ENCODE results near the gene BPIFB4. TPM values are rescaled to one million over a fixed set of nuclear protein-coding genes. Genes with fewer than 3 reads are reported as not detected.

BPIFB4 gene
- total RNA-seq, 1 experiment from 2014 or later, result not detected

DNA sequence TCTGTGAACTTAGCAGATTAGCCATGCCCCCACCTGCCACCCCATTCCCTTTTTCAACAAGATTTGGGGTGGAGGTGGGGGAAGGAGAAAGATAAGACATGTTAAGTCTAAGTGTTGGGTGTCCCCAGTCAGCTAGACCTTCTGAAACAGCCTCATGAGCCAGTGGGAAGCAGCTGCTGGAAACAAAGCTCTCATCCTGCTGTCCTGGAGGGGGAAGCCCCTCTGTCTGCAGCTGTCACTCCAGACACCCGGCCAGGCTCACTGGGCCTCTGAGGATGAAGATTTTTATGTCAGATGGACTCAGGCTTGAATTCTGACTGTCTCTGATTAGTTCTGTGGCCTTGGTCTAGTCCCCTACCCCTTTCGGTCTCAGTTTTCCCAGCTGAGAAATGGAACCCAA lies 24.7 kb upstream of the BPIFB4 start:
- DNase-seq (ENCODE audit: low read depth), result no peak
- in situ Hi-C loops (cut with HindIII; ENCODE audit: low pct_unique_long_range_greater_than_20kb, low sequenced_read_pairs), result no loop called here

DNA sequence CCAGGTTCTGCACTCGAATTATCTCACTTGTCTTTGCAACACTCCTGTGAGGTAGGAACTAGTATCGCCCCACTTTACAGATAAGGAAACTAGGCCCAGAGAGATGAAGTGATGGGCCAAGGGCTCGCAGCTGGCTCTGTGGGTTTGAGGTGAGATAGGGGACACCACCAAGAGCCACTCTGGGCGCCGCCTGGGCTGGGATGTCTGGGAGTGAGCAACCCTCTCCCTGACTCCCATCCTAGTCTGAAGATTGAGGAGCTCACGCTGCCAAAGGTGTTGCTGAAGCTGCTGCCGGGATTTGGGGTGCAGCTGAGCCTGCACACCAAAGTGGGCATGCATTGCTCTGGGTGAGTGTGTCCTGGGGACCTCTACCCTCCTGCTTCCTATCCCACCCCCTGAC lies 20.3 kb upstream of the BPIFB4 start:
- in situ Hi-C loops (cut with HindIII; ENCODE audit: low pct_unique_long_range_greater_than_20kb, low sequenced_read_pairs), result no loop called here
- no peak for DNase-seq (ENCODE audit: low read depth)

DNA sequence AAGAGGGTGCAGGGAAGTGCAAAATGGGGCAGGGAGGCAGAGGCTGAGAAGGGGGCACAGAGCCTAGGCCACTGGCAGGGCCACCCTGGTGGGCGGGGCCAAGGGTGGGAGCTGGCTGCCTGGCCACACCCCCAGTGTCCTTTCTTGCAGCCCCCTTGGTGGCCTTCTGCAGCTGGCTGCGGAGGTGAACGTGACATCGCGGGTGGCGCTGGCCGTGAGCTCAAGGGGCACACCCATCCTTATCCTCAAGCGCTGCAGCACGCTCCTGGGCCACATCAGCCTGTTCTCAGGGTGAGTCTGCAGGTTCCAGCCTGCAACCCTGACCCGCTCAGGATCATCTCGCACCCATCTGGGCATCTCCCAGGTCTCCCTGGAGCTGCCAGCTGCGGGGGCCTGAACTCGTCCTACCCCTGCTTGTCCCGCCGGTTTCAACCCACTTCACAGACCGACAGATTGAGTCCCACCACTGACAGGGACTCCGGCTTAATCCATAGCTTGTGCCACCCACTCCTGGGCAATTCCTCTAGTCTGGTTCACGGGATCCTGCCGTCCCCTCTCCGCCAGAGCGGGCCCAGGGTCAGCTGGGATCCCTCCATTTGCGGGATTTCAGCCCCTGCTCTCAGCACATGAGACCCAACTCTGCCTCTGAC lies 19.6 kb upstream of the BPIFB4 start:
- in situ Hi-C loops (cut with HindIII; ENCODE audit: low pct_unique_long_range_greater_than_20kb, low sequenced_read_pairs), result no loop called here
- no peak for DNase-seq (ENCODE audit: low read depth)

DNA sequence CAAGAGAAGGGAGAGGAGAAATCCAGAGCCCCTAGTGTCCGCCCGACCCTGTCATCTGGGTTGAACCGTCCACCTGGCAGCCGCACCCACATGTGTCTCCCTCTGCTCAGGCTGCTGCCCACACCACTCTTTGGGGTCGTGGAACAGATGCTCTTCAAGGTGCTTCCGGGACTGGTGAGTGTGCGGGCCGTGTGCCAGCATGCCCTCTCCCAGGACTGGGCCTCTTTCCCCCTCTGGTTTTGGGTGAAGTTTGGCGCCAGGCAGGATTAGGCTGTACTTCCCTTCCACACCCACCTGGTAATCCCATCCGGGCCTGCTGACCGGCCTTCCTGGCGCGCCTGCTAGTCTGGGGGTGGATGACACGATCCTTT lies 17.8 kb upstream of the BPIFB4 start:
- DNase-seq (ENCODE audit: low read depth), result no peak
- in situ Hi-C loops (cut with HindIII; ENCODE audit: low pct_unique_long_range_greater_than_20kb, low sequenced_read_pairs), result no loop called here

DNA sequence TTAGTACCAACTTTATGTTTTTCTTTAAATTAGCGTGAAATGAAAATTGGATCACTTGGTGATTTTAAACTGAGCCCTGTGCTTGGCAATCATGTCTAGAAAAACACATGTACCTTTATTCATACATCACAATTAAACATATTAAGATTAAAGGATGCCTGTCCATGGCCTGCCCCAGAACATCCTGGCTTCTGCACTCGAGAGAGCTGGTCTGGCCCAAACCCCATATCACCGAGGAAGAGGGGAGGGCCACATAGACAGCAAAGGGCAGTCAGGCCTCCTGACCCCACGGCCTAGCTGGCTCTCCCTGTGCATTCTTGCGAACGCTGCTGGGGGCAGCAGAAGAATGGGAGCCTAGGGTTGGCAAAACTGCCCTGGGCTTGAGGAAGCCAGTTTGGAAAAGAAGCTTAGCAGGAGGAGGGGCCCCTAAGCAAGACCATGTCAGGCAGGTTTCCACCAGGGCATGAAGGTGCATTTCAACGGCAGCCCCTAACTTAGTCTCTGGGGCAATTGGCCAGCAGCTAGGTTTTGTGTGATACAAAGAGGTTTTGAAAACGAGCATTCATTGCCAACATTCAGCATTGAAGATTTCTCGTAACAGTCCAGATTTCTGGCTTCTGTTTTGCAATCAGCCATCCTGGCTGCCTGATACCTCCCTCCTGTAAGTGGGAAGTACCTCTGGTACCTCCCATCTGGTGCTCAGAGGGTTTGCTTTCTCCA lies 17.2 kb upstream of the BPIFB4 start:
- no peak for DNase-seq (ENCODE audit: low read depth)
- in situ Hi-C loops (cut with HindIII; ENCODE audit: low pct_unique_long_range_greater_than_20kb, low sequenced_read_pairs), result no loop called here

DNA sequence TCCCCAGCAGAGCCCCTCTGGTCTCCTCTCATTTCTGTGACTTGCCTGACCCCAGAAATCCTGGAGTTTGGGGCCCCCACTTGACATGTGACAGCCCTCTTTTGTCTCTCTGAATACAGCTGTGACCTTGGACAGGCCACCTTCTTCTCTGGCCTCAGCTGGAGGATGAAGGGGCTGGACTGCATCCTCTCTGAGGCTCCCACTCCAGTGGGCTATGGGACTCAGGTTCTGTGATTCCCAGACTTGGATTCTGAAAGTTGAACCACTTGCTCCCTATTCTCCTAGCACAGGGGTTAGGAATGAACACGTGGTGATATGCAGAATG lies 16.7 kb upstream of the BPIFB4 start:
- in situ Hi-C loops (cut with HindIII; ENCODE audit: low pct_unique_long_range_greater_than_20kb, low sequenced_read_pairs), result no loop called here
- no peak for DNase-seq (ENCODE audit: low read depth)

GRCh38 chr20:33063271-33063670 lies 16.2 kb upstream of the BPIFB4 start:
- in situ Hi-C loops (cut with HindIII; ENCODE audit: low pct_unique_long_range_greater_than_20kb, low sequenced_read_pairs), result no loop called here
- no peak for DNase-seq (ENCODE audit: low read depth)

DNA sequence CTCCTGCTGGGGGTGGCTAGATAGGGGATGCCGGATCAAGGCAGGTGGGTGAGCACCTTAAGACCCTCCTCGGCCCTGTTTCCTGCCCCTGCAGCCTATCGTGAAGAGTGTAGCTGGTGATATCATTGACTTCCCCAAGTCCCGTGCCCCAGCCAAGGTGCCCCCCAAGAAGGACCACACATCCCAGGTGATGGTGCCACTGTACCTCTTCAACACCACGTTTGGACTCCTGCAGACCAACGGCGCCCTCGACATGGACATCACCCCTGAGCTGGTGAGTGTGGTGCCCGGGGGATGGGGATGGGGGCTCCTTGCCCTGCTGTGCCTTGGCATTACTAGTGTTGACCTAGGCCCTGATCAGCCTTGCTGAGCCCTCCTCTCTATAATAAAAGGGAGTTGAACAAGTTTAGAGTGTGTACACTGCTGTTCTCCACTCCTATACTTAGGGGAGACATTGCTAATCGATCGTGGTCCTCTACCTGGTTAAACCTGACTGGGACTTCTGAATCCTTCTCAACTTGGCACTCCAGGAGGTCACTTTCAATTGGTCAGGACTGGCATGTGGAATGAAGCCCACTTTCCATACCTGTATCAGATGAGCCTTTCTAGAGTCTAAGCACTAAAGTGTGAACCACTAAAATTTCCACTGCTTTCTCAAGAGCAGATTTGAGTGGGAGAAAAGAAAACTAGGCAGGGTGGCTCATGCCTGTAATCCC lies 14.7 kb upstream of the BPIFB4 start:
- in situ Hi-C loops (cut with HindIII; ENCODE audit: low pct_unique_long_range_greater_than_20kb, low sequenced_read_pairs), result no loop called here
- DNase-seq (ENCODE audit: low read depth), result no peak

GRCh38 chr20:33065785-33066184 lies 13.7 kb upstream of the BPIFB4 start:
- DNase-seq (ENCODE audit: low read depth), result no peak
- in situ Hi-C loops (cut with HindIII; ENCODE audit: low pct_unique_long_range_greater_than_20kb, low sequenced_read_pairs), result no loop called here

- DNase-seq (ENCODE audit: low read depth), result no peak
These were observed 11.6 kb upstream of the BPIFB4 start for GRCh38 chr20:33067806-33068205.

GRCh38 chr20:33068251-33068939 lies 11.0 kb upstream of the BPIFB4 start:
- in situ Hi-C loops (cut with HindIII; ENCODE audit: low pct_unique_long_range_greater_than_20kb, low sequenced_read_pairs), result no loop called here
- no peak for DNase-seq (ENCODE audit: low read depth)

More at GRCh38 chr20:33067806-33068205, 11.6 kb upstream of the BPIFB4 start:
- in situ Hi-C loops (cut with HindIII; ENCODE audit: low pct_unique_long_range_greater_than_20kb, low sequenced_read_pairs), result no loop called here

DNA sequence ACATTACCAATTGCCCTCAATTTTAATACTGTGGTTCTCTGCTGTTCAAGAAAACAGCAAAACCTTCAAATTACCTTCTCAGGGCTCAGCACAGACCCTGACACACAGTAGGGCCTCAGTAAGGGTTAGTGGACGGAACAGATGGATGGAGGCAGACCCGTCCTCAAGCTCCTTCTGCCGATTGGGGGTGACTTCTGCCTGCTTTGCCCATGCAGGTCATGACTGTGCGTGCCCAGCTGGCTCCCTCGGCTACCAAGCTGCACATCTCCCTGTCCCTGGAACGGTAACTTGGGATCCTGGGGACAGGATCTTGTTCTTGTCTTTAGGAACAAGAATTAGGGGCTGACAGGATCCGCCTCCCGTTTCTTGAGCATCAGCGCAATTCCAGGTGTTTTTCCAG lies 9.8 kb upstream of the BPIFB4 start:
- in situ Hi-C loops (cut with HindIII; ENCODE audit: low pct_unique_long_range_greater_than_20kb, low sequenced_read_pairs), result loop anchor here (10.0 kb wide), 1 partner anchor 145 kb away; no protein-coding TSS in a partner anchor
- no peak for DNase-seq (ENCODE audit: low read depth)

- DNase-seq (ENCODE audit: low read depth), result no peak
- in situ Hi-C loops (cut with HindIII; ENCODE audit: low pct_unique_long_range_greater_than_20kb, low sequenced_read_pairs), result loop anchor here (10.0 kb wide), 1 partner anchor 146 kb away; no protein-coding TSS in a partner anchor
These were observed 9.1 kb upstream of the BPIFB4 start for GRCh38 chr20:33070111-33071053.

DNA sequence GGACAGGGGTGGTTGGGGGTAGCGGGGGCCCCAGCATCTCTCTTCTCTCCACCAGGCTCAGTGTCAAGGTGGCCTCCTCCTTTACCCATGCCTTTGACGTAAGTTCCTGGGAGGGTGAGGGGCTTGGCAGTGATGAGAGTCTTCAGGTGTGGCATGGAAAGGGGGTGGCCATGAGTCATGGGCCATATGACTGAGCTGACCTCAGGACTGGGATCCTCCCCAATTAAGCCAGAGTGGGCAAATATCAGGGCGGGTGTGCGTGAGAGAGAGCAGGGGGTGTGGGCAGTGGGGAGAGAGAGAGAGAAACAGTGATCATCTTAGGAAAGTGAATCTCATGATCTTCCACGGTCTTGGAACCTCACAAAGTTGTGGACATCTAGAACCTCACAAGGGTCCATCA lies 8.2 kb upstream of the BPIFB4 start:
- in situ Hi-C loops (cut with HindIII; ENCODE audit: low pct_unique_long_range_greater_than_20kb, low sequenced_read_pairs), result loop anchor here (10.0 kb wide), 1 partner anchor 146 kb away; no protein-coding TSS in a partner anchor
- DNase-seq (ENCODE audit: low read depth), result no peak

- in situ Hi-C loops (cut with HindIII; ENCODE audit: low pct_unique_long_range_greater_than_20kb, low sequenced_read_pairs), result loop anchor here (10.0 kb wide), 1 partner anchor 148 kb away; no protein-coding TSS in a partner anchor
- no peak for DNase-seq (ENCODE audit: low read depth)
These were observed 7.1 kb upstream of the BPIFB4 start for GRCh38 chr20:33072362-33072761.

DNA sequence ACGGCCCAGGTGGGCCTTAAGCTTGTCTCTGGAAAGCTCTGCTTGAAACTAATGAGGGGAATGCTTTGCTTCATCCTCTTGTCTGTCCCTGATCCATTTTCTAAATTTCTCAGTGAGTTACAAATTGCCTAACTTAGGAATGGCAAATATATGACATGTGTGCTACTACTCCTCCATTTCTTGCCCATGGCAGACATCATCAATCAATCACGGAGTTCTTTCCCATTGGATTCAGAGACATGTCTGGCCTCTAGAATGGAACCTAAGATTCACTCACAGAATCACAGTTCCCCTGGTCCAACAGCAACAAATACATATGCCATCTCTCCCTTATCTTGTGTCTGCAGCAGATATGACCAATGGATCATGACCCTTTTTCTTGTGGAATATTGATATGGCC lies 6.6 kb upstream of the BPIFB4 start:
- in situ Hi-C loops (cut with HindIII; ENCODE audit: low pct_unique_long_range_greater_than_20kb, low sequenced_read_pairs), result loop anchor here (10.0 kb wide), 1 partner anchor 148 kb away; no protein-coding TSS in a partner anchor
- no peak for DNase-seq (ENCODE audit: low read depth)

- in situ Hi-C loops (cut with HindIII; ENCODE audit: low pct_unique_long_range_greater_than_20kb, low sequenced_read_pairs), result loop anchor here (10.0 kb wide), 1 partner anchor 150 kb away; no protein-coding TSS in a partner anchor
These were observed 4.8 kb upstream of the BPIFB4 start for GRCh38 chr20:33074675-33075074.

DNA sequence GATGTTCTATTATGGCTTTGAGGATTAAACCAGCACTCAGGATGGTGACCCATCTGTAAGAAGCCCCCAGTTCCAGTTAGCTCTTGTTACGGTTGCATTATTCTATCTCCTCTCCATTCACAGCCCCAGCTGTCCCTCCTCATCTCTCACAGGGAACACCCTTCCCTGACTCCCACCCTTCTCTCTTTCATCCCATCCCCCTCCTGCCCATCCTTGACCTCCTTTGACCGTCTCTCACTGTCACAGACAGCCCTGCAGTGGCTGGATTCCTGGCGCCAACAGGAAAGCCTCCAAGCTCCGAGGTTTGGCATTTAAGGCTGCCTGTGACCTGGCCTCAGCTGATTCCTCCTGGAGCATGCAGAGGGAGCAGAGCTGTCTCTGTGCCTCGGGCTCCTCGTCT lies 4.2 kb upstream of the BPIFB4 start:
- in situ Hi-C loops (cut with HindIII; ENCODE audit: low pct_unique_long_range_greater_than_20kb, low sequenced_read_pairs), result loop anchor here (10.0 kb wide), 1 partner anchor 150 kb away; no protein-coding TSS in a partner anchor
- no peak for DNase-seq (ENCODE audit: low read depth)

More at GRCh38 chr20:33074675-33075074, 4.8 kb upstream of the BPIFB4 start:
- no peak for DNase-seq (ENCODE audit: low read depth)
